NCI-H2029 treated with DMSO at 0.1 percent for 48 hours (cell line): ENCODE results near the gene STXBP6.

Experiments used
- DNase-seq: peaks from one replicate; lab custom pipeline; 2025; lab: John Stamatoyannopoulos, UW

STXBP6 gene

GRCh38 chr14:25015761-25016160 is 34.2 kb downstream of the STXBP6 start:
- DNase-seq, result no peak

DNA sequence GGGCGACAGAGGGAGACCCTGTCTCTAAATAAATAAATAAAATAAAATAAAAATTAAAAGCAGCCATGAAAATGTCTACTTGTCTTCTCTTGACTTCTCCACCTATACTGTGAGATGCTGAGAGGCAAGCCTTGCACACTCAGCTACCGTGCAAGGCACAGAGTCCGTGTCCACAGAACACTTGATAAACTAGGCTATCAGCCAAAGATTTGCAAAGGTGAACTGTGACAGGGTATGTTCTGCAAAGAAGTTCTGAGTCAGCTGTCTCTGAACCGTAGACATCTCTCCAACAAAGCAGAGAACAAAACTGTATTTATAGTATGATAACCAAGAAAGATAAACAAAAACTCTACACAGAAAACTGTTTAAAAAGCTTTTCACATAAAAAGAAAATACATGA is 35.5 kb downstream of the STXBP6 start:
- no peak for DNase-seq

DNA sequence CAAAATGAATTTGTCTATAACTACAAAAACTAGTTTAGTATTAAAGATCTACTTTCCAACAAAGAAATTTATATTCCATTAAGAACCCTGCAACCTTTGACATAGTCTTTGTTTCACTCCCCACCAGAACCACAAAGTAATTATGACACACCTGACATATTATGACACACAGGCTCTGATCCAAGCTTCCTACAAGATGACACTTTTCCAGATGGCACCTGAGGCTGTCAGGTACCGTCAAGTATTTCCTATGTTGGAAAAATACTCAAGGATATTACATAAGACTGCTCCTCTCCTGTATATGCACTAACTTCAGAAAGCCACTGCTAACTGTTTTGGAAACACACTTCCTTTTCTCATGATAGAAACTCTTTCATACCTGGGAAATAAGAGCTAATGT is 38.9 kb downstream of the STXBP6 start:
- peak; percentile 98 for DNase-seq

GRCh38 chr14:25010471-25010870 is 39.5 kb downstream of the STXBP6 start:
- no peak for DNase-seq

DNA sequence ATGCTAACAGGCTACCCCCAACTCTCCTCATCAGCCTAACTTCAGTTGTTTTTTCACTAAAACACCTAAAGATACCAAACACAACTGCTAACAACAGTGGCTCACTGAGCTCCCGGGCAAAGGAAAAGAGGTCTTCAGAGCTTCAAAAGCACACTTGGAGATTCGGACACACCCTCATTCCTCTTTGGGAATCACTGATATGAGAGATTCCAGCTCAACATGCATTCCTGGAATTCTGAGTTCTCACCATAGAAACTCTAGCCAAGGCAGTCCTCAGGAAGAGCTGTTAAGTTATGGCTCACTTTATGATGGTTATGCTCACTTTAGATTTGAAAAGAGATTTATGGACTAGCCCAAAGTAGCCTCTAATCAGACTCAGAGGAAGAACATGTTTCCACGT is 40.1 kb downstream of the STXBP6 start:
- no peak for DNase-seq

GRCh38 chr14:25007832-25008231 is 42.1 kb downstream of the STXBP6 start:
- DNase-seq, result peak; percentile 98

DNA sequence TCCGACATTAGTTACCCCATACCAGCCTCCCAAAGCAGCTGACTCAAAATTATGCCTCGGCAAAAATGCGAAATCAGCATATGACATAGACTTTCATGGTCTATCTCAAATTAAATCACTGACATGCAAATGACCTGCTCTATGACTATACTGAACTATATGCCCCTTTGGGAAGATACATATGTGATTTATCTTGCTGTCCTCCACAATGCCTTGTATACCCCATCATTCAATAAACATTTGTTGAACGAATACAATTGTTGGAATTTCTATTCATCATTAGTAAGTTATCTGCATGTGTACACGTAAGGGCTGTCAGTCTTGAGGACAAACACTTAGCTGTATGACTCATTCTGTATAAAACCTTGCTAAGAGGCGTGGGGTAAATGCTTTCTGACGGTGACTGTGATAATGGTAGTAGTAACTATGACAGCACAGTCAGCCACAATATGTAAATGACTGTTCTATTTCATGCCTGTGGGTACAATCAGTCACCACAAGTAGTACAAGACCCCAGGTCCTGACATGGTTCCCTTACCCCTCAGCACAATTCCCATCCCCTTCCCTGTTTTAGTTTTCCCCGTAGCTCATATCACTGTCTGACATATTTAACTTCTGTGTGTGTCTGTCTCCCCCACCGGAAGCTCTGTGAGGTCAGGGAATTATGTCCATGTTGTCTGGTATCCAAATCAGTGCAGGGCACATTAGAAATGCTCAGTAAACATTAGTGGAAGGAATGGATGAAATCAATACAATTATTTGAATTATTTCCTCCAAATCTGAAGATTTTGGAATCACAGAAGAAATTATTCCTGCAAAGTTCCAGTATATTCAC is 42.8 kb downstream of the STXBP6 start:
- peak; percentile 99 for DNase-seq

DNA sequence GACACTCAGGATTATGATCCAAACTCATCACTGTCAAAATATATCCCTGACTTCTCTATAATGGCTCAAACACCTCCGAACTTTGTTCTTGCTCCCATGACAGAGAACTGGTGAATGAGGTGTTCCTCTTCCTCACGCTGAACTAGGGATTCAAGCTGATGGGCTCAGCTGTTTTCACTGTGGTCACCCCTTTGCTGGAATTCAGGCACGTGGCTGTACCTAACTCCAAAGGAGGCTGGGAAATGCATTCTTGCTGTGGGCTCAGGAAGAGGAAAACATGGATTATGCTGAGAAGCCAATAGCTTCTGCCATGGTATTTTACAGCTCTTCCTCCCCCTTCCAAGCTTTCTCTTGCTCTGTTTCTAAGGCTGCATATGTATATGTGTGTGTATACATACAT is 43.9 kb downstream of the STXBP6 start:
- no peak for DNase-seq

DNA sequence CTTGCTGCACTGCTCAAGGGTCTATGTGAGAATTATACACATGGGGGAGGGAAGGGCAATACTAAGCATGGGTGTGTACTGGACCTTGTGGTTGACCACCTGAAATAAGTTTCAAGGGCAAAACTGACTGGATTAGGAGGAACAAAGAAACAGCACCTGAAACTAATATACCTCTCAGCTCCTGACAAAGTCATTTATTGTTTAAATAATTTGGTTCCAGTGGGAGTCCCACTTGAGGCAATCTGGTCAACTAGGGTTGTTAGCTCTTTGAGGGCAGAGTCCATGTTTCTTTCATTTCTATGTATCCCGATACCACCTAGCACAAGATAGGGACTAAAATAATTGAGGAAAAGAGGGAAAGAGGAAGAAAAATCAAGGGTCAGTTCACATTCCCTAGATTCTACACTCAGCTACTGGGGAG is 45.5 kb downstream of the STXBP6 start:
- no peak for DNase-seq

- DNase-seq, result no peak
These were observed 46.4 kb downstream of the STXBP6 start for GRCh38 chr14:25003537-25003936.

GRCh38 chr14:25001601-25002000 is 48.3 kb downstream of the STXBP6 start:
- no peak for DNase-seq

DNA sequence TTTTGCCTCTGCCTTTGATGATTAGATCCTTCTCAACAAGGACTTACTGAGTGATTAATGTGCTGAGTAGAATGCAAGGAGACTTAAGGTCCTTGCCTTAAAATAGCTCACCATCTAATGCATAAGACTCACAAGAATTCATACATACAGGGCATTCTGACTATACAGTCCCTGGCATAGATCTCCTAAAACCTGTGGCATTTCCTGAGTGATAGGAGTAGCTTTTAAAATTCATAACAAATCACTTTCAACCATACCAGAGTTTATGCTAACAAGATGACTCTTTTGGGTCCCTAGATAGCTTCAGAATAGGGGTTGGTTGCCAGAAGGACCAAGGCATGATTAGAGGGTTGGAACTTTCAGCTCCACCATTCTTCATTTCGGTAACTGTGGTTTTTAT is 48.8 kb downstream of the STXBP6 start:
- no peak for DNase-seq

GRCh38 chr14:24999157-24999556 is 50.8 kb downstream of the STXBP6 start:
- DNase-seq, result no peak

GRCh38 chr14:24996930-24997725 is 52.8 kb downstream of the STXBP6 start:
- no peak for DNase-seq

DNA sequence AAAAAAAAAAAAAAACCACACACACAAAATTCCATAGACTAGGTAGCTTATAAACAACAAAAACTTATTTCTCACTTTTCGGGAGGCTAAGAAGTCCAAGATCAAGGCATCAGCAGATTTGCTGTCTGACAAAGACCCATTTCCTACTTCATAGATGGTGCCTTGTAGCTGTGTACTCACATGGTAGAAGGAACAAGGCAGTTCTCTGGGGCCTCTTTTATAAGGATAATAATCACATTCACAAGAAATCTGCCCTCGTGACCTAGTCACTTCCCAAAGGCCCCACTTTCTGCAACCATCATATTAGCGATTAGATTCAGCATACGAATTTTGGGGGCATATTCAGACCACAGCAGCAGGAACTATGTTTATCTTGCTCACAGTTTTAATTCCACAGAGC is 54.9 kb downstream of the STXBP6 start:
- no peak for DNase-seq

DNA sequence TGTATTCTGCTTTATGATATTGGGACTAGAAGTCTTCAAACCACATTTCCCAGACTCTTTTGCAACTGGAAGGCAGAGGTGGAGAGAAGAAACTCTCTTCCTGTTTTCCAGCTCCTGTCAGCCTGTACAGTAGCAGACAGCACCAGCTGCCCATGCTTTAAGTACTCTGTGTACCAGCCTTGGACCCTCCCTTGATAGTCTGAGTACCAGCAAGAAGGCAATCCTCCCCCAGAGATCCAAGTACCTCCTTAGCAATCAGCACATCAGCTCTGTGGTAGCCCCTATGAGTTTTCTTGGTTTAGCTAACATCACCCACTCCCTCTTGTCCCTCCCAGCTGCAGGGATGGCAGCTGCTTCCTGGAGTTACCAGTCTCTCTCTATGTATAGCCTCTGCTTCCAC is 56.3 kb downstream of the STXBP6 start:
- DNase-seq, result no peak

DNA sequence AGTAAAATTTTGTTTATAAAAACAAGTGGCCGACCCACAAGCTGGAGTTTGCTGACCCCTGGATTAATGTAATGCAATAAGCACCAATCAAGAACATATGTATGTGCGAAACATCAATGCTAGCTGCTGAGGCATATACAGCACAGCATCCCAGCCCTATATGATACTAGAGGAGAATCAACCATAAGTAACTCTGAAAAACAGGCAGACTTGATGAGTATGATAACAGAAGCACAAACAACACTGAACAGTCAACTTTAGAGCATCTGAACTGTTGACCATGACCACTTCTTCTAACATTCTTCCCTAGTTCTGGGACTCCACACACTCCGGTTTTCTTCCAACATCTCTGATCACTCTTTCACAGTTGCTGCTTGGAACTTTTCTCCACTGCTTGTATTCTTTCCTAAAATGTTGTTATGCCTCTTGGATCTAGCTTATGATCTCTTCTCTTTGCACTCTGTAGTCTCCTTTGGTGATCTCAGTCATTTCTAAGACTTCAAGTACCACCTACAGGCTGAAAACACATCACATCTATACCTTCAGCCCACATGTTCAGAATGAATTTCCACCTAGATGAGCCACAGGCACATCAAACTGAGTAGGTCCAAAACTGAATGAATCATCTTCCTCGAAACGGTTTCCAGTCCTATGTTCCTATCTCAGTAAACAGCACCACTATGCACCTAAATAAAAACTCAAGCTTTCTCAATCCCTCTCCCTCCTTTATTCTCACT is 57.2 kb downstream of the STXBP6 start:
- DNase-seq, result no peak

DNA sequence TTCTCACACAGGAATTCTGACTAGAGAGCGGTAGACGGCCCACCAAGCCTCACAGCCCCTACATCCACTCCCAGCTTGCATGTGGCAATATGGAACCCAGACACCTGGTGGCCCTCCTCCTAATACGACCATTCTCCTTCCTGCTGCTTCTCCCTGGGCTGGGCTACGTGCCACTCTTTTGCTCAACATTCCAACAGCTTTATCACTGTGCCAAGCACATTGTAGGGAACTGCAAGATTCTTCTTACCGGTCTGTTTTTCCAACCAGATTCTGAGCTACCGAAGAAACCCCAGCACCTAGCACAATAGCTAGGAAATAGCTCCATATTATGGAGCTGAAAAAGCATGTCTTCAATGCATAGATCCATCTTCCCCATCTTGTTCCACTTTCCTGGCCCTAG is 58.1 kb downstream of the STXBP6 start:
- no peak for DNase-seq

- DNase-seq, result no peak
These were observed 58.7 kb downstream of the STXBP6 start for GRCh38 chr14:24991288-24991687.

DNA sequence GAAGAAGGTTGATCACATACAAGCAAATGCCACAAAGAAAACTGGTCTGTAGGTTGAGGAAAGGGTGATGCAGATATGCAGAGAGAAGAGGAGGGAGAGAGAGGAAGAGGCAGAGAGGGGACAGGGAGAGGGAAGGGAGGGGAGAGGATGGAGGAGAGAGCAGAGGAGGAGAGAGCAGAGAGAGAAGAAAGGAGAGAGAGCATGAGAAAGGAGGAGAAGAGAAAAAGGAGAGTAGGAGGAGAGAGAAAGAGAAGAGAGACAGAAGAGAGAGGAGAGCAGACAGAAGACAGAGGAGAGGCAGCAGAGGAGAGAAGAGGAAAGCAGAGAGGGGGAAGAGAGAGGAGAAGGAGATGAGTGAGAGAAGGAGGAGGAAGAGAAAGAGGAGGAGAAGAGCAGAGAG is 59.2 kb downstream of the STXBP6 start:
- no peak for DNase-seq

DNA sequence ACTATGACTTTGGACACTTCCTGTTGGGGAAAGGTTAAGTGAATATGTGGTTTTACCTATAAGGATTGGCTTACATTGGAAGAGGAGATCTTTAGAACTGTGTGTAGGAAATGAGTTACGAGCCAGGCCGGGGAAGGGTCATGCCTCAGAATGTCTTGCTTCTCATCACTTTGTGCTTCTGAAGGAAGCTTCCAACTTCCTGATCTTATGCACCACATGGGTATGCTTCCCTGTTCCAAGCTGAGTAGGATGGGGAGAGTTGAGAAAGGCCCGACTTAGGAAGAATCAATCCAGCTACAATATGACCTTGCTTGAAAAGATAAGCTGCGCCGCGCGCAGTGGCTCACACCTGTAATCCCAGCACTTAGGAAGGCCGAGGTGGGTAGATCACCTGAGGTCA is 59.9 kb downstream of the STXBP6 start:
- DNase-seq, result no peak

- DNase-seq, result no peak
These were observed 61.2 kb downstream of the STXBP6 start for GRCh38 chr14:24988760-24989159.
